ENCODE data around the gene FGF14. TPM values are rescaled to one million over a fixed set of nuclear protein-coding genes. Genes with fewer than 3 reads are reported as not detected.

The FGF14 gene
- total and polyA plus RNA-seq, 9 donors = 0.06 to 4.8 (median 0.60) TPM; not detected in 2

- 54 to 61% (median 60%) methylated on average over 3 of the region's 3 CpGs for WGBS, 3 donors
- no peak for DNase-seq
- H3K9me3 ChIP-seq = no peaks in the 10 kb centered on the region
- intact Hi-C loops (cut with DNase I) = no loop called here
- H3K27me3 ChIP-seq = no peaks in the 10 kb centered on the region
- TF ChIP-seq EP300 (IDR thresholded peaks at IDR 0.05) = no peak
- TF ChIP-seq POLR2A (IDR thresholded peaks at IDR 0.05) = no peak
- TF ChIP-seq CTCF (IDR thresholded peaks at IDR 0.05) = no peak
- no peaks in the 10 kb centered on the region for H3K4me1 ChIP-seq (ENCODE audit: insufficient read depth)
- H3K4me3 ChIP-seq = no peak overlapping the region
- H3K27ac ChIP-seq = no peak overlapping the region
- H3K36me3 ChIP-seq = no peaks in the 10 kb centered on the region
Measured at GRCh38 chr13:101903890-101904289, 498.0 kb downstream of the FGF14 start.

GRCh38 chr13:101898676-101899075, 503.2 kb downstream of the FGF14 start:
- Histone ChIP-seq H3K36me3 (no peaks in the 10 kb centered on the region), H3K4me1 (ENCODE audit: insufficient read depth) (no peaks in the 10 kb centered on the region), H3K9me3 (no peaks in the 10 kb centered on the region), H3K27ac (no peak overlapping the region), H3K27me3 (no peaks in the 10 kb centered on the region), H3K4me3 (no peak overlapping the region)
- TF ChIP-seq CTCF (IDR thresholded peaks at IDR 0.05) (no peak), POLR2A (IDR thresholded peaks at IDR 0.05) (no peak), EP300 (IDR thresholded peaks at IDR 0.05) (no peak)
- DNase-seq = no peak
- intact Hi-C loops (cut with DNase I) = no loop called here

- TF ChIP-seq EP300 (IDR thresholded peaks at IDR 0.05) (no peak), POLR2A (IDR thresholded peaks at IDR 0.05) (no peak), CTCF (IDR thresholded peaks at IDR 0.05) (no peak)
- 75 to 84% (median 81%) methylated on average over 2 of the region's 2 CpGs for WGBS, 3 donors
- intact Hi-C loops (cut with DNase I) = no loop called here
- Histone ChIP-seq H3K27ac (no peak overlapping the region), H3K36me3 (no peaks in the 10 kb centered on the region), H3K9me3 (no peaks in the 10 kb centered on the region), H3K4me3 (no peak overlapping the region), H3K4me1 (ENCODE audit: insufficient read depth) (no peaks in the 10 kb centered on the region), H3K27me3 (no peaks in the 10 kb centered on the region)
- no peak for DNase-seq
Measured at GRCh38 chr13:101896541-101896940, 505.3 kb downstream of the FGF14 start.

- WGBS, 3 donors = 16 to 59% (median 43%) methylated on average over 1 of the region's 1 CpG
- no peaks in the 10 kb centered on the region for H3K9me3 ChIP-seq
- no peak for TF ChIP-seq EP300 (IDR thresholded peaks at IDR 0.05)
- TF ChIP-seq CTCF (IDR thresholded peaks at IDR 0.05) = no peak
- TF ChIP-seq POLR2A (IDR thresholded peaks at IDR 0.05) = no peak
- DNase-seq = no peak
- no peaks in the 10 kb centered on the region for H3K27me3 ChIP-seq
- H3K4me1 ChIP-seq (ENCODE audit: insufficient read depth) = no peaks in the 10 kb centered on the region
- no peak overlapping the region for H3K27ac ChIP-seq
- no peak overlapping the region for H3K4me3 ChIP-seq
- H3K36me3 ChIP-seq = no peaks in the 10 kb centered on the region
- intact Hi-C loops (cut with DNase I) = no loop called here
Measured at GRCh38 chr13:101893021-101893420, 508.8 kb downstream of the FGF14 start.

- 28 to 45% (median 36%) methylated on average over 1 of the region's 1 CpG for WGBS, 3 donors
- intact Hi-C loops (cut with DNase I) = no loop called here
- Histone ChIP-seq H3K9me3 (no peaks in the 10 kb centered on the region), H3K27me3 (no peaks in the 10 kb centered on the region), H3K4me1 (ENCODE audit: insufficient read depth) (no peaks in the 10 kb centered on the region), H3K27ac (no peak overlapping the region), H3K36me3 (no peaks in the 10 kb centered on the region), H3K4me3 (no peak overlapping the region)
- TF ChIP-seq POLR2A (IDR thresholded peaks at IDR 0.05) (no peak), CTCF (IDR thresholded peaks at IDR 0.05) (no peak), EP300 (IDR thresholded peaks at IDR 0.05) (no peak)
- DNase-seq = no peak
Measured at GRCh38 chr13:101892296-101892695, 509.6 kb downstream of the FGF14 start.
